Hematopoietic multipotent progenitor cell treated with erythropoietin and hydrocortisone succinate and interleukin-3 and kit ligand, for 6 days (in vitro differentiated cells): ENCODE measurements around the gene TMEM266.
"Not testable (repeated sequence)": the region's sequence is repeated elsewhere in the genome, so short reads cannot be mapped to it uniquely, and the experiment has no call there.

Experiments
- DNase-seq: peaks from one replicate; pipeline ENCODE4 v3.0.0-alpha.2; 2015

Gene TMEM266, protein sequence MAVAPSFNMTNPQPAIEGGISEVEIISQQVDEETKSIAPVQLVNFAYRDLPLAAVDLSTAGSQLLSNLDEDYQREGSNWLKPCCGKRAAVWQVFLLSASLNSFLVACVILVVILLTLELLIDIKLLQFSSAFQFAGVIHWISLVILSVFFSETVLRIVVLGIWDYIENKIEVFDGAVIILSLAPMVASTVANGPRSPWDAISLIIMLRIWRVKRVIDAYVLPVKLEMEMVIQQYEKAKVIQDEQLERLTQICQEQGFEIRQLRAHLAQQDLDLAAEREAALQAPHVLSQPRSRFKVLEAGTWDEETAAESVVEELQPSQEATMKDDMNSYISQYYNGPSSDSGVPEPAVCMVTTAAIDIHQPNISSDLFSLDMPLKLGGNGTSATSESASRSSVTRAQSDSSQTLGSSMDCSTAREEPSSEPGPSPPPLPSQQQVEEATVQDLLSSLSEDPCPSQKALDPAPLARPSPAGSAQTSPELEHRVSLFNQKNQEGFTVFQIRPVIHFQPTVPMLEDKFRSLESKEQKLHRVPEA

DNA sequence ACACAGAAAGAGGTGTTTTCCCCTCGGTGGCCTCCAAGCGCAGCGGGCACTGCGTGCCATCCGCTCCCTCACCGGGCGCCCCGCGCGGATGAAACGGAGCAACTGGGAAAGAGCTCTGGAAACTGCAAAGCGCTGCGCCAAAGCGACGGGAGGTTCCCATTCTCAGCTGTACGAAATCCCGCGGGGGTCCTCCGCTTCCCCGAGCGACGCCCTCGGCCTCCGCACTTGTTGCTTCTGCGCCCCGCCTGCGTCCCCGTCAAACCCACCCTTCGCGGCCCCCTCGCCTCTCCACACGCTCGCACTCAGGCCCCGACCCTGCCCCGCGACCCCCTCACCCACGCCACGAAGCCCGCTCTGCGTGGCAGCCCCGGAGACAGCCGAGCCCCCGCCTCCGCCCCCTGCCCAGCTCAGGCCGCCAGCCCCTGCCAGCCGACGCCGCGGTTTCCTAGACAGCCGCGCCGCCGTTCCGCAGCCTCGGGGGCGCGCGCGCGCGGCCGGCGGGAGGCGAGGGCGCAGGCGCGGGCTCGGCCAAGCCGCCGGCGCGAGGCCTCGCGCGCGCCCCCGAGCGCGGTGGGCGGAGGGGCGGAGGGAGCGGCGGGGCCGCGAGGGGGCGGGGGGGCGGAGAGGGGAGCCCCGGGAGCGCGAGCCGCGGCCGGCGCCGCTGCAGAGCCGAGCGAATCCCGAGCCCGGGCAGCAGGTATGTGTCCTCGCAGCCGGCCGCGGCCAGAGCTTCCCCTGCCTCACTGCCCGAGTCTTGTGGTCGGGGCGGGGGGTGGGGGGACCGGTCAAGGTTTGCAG, at the start of gene TMEM266:
TMEM266 (plus strand) TSS at position 666 of the 798 bp plus-strand sequence. CDS start 74,279 bp downstream, outside the sequence.
- peak; percentile 52 for DNase-seq

GRCh38 chr15:76010613-76011012, 49.2 kb upstream of the TMEM266 start:
- DNase-seq = no peak

DNA sequence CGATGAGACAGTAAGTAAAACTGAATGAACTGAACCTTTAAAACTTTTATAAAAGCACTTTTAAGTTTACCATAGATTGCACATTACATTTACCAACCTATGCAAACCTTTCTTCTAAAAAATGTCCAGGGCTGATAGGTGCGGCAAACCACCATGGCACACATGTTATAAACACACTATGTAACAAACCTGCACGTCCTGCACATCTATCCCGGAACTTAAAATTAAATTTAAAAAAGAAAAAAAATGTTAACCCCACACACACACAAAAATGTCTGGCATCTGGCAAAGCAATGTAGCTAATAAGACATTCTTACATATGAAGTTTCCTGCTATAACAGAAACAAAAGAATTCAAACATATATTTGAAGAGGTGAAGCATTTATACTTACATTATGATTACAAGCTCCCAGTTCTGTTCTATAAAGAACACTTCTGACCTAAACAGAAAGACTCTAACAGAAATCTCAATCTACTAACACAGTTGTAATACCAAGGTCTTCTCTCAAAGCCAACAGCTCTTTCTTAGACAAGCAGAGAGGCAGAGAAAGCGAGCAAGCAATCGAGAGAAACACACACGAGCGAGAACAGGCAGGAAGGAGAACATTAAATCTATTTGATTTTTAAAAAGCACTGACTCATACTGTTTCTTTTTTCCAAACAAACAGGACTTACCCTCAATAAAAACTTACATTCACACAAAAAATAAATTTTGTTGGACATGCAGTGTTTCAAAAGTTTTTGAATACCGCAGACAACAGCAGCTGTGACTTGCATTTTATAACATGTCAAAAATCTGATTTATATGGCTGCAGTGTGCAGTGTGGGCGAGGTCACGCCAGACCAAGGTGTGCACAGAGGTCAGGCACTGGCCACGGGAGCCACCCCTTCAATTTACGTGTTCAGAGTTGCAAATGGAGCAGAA, 47.9 kb upstream of the TMEM266 start, which contains the start of gene NRG4:
NRG4 (minus strand) TSS at position 798 of the 925 bp plus-strand sequence. CDS start 1,194 bp downstream, outside the sequence.
- peak; percentile 9 for DNase-seq

GRCh38 chr15:76013470-76013869, 46.3 kb upstream of the TMEM266 start:
- DNase-seq = not testable (repeated sequence)

DNA sequence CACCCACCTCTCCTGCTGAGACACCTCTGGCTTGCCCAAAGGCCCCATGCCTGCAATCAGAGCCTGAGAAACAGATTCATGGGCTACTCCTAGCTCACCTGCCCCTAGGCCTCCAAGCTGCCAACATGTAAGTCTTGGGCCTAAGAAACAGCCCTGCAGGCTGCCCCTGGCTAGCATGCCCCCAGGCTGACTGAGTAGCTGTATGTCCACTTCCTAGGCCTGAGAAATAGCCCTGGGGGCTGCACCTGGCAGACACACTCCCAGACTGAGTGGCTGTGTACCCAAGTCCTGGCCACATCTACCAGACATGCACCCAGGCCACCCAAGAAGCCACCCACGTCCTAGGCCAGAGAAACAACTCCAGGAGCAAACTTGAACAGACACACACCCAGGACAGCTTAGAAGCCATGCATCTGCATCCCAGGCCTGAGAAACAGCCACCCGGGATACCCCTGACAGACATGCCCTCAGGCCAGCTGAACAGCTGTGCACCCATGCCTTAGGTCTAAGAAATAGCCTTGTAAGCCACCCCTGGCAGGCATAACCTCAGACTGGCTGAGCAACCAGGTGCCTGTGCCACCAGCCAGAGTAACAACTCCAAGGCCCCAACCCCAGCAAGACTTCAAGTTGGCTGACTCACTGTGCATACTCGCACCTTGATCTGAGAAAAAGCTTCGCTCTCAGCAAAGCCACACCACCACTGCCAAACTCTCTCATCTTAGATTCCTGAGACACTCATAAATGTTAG, 35.6 kb upstream of the TMEM266 start:
- no peak for DNase-seq

DNA sequence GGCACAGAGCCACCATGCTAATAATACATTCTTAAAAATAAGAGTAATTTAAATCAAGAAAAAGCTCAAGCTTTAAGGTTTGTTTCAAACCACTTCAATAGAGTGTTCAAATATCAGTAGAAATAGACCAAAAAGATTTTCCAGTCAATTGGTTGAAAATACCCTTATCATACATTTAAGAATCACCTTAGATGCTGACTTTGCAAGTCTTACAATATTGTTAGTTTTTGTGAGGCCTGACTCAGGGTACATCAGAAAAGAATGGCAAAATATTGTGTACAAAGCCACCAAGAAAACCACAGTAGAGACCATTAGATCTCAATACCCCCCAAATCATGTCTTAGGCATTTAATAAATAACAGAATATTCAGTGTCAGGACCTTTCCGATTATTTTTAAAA, 27.7 kb upstream of the TMEM266 start:
- no peak for DNase-seq

DNA sequence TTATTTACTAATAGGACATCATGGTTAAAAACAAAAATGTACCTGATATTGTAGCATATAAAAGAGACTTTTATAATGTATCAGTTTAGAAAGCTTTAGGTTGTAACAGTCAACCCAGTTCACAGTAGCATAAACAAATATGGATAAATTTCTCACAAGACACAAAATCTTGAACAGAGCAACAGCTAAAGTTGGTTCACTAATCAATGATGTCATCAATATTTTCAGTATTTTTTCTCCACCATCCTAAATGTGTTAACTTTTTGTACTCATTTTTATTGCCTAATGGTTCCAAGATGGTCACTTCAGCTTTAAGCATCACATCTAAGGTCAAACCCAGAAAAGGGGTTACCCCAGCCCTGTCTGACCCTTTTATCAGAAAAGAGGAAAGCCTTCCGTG, 26.3 kb upstream of the TMEM266 start:
- no peak for DNase-seq

- DNase-seq = no peak
Measured at GRCh38 chr15:76034111-76034510, 25.7 kb upstream of the TMEM266 start.

GRCh38 chr15:76035593-76035992, 24.2 kb upstream of the TMEM266 start:
- no peak for DNase-seq

DNA sequence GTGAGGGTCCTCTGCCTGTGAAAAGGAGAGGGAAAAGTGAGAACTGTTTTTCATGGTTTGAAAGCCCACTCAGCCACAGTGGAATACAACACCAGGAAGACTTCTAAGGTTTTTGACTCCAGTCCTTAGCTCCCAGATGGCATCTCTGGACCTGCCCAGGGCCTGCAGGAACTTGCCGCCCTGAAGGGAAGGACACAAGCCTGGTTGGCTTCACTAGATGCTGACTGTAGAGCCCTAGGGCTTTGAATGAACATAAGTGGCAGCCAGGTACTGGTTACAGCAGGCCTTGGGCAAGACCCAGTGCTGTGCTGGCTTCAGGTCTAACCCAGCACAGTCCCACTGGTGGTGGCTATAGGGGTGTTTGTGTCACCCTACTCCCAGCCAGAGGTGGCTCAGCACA, 21.3 kb upstream of the TMEM266 start:
- DNase-seq = no peak

- not testable (repeated sequence) for DNase-seq
Measured at GRCh38 chr15:76054201-76054600, 5.6 kb upstream of the TMEM266 start.

DNA sequence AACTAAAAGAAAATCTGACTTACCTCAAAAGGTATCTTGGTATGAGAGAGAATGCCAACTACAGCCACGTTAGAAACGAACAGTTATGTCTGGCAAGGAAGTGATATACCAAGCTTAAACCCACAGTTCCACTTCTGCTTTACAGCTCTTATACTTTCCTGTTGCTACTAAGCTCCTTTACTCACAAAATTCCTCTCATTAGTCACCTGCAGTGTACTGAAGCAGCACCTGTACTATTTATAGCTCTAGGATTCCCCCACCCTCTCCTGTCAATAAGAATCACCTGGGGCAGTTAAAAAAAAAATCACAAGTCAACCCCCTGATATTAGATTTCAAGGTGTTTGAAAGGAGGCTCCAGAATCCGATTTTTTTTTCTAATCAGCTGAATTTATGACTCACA, 2.9 kb upstream of the TMEM266 start:
- DNase-seq = peak; percentile 43

DNA sequence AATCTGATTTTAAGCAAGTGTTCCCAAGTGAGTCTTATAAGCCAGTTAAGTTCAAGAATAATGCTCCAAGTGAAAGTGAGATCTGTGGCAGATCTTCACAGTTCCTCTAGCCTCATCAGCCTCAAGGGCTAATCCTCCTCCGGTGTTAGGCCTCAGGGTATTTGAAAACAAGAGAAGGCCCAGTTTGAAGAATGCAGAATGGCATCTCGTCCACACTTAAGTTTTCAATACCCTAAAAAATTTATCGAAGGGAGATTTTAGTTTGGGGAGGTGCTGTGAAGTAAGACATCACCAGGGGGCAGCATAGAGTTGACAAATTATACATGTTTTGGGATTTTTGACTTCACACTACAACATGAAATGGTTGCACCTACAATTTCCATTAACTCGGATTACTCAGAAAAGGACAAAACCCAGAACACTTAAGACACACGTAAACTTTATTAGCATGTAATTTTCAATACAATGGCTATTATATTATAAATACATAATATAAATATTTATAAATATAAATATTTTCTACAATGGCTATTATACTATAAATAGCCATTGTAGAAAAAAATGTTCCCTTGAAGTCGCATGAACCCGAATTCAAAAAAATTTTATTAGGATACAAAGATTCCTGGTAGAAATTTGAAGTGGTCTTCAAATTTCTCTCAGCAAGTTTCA, 2.3 kb upstream of the TMEM266 start:
- peak; percentile 83 for DNase-seq

GRCh38 chr15:76058714-76059319, 968 bp upstream of the TMEM266 start:
- peak; percentile 49 for DNase-seq

DNA sequence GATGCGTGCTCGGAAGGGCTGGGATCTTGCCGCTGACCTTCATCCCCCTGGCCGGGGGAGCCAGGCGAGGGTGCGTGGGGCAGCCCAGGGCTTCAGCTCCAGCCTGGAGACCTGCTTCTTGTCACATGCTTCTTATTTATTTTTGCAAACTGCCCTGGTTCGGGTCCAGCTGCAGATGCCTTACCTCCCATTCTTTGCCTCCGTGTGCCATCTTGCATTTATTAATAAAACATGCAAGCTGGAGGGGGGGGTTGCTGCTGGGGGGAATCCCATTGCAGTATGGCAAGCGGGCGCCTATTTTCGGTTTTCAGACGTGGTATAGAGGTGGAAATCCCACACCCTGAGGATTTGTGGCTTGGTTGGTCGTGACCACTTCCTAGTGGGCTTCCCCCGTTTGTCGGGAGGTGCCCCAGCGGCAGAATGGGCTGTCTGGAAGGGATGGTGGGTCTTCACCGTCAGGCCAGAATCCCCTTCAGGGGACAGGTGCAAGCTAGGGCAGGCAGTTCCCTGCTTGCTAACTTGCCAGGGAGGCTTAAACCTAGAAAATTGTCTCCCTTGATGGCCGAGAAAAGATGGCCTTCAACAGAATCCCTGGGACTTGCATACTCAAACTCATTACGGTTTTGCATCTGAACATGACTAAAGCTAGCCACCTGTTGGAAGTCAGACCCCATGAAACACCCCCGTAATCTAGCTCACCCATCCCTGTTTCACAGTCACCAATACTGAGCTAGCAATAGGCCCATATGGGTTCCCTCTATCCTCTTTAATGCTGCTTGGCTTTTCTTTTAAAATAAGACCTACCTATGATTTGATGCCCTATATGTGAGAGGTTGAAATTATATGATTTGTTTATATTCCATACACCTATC, 569 bp downstream of the TMEM266 start:
- DNase-seq = peak; percentile 13

DNA sequence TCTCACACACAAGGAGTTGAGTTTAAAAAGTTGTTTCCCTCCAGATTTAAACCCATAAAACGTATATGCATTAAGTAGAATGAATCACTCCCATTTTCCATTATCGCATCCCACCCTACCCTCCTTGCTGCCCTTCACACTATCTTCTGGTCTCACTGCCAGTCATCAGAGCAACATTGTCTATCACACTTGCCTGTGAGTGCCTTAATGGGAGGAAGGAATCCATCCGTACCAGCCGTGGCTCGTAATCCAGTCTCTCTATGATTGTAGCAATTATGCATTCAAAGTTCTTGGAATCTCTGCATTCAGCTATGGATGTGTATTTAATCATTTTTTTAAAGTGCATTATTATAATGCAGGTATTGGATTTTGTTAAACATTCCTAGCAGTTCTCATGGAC, 1.9 kb downstream of the TMEM266 start:
- no peak for DNase-seq

DNA sequence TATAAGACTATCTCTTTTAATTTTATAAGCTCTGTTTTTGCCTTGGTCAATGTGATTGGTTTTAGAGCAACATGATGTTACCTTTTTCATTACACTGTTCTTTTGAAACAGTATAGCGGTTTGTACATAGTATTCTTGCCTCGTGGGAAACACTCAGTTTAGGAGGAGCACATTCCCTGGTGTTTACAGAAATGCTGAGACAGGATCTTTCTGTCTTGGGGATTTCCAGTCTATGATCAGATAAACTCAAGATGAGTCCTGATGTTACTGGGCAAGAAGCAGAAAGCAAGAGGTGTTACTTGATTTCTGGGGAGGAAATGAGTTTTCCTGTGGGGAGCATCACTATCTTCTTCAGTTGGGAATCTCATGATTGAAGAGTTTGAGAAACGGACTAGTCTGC, 2.5 kb downstream of the TMEM266 start:
- no peak for DNase-seq

DNA sequence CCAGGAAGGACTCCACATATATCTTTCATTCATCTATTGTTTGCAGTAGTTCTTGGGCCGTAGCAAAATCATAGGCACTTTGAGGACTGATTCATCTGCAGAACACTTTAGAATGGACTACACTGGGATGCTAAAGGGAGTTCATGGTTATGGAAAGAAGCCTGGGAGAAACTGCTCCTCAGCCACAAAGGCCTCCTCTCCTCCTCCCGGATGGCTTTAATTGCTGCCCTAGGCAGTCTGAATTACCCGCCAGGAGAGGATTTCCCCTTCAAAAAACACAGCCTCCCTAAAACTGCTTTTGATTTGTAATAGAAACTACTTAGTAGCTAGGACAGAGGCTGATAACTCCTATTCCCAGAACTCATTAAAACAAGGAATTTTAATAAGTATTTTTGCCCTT, 4.6 kb downstream of the TMEM266 start:
- no peak for DNase-seq

GRCh38 chr15:76065245-76065644, 5.5 kb downstream of the TMEM266 start:
- DNase-seq = peak; percentile 19

- no peak for DNase-seq
Measured at GRCh38 chr15:76065793-76066192, 6.0 kb downstream of the TMEM266 start.
